HUES64 (cell line): ENCODE data around the gene VIL1.
A peak's percentile ranks its signal among the peaks of the same experiment; 100 is the strongest.

ENCODE experiments used
- H3K27ac ChIP-seq: 2 replicates; pipeline ENCODE4 v1.7.0; 2013; ENCODE audit warnings: low read depth, low read length, inconsistent platforms
- H3K27me3 ChIP-seq: 2 replicates; pipeline ENCODE4 v1.6.1; 2013; ENCODE audit warnings: mild to moderate bottlenecking, low read length; ENCODE audit not compliant: insufficient read depth
- H3K36me3 ChIP-seq: 2 replicates; pipeline ENCODE4 v1.6.1; 2013; ENCODE audit warnings: mild to moderate bottlenecking, low read length; ENCODE audit not compliant: insufficient read depth
- H3K4me1 ChIP-seq: 2 replicates; pipeline ENCODE4 v1.6.1; 2013; ENCODE audit warnings: mild to moderate bottlenecking, low read length, moderate library complexity; ENCODE audit not compliant: insufficient read depth
- H3K4me3 ChIP-seq: 2 replicates; pipeline ENCODE4 v1.5.1; 2013; ENCODE audit warnings: mild to moderate bottlenecking, low read length, moderate library complexity
- H3K9ac ChIP-seq: 2 replicates; pipeline ENCODE4 v1.6.1; 2013; ENCODE audit warnings: mild to moderate bottlenecking, low read depth, low read length
- H3K9me3 ChIP-seq: 2 replicates; pipeline ENCODE4 v1.6.1; 2013; ENCODE audit warnings: low read depth, low read length; ENCODE audit not compliant: insufficient read depth
- WGBS: fragments of 150-250, 120-280 bp; methylation state at CpG from one replicate; pipeline ENCODE4 v1.1.7; 2013; ENCODE audit warnings: missing lambda C conversion rate; 5-methylcytosine and 5-hydroxymethylcytosine counted together

The VIL1 gene

GRCh38 chr2:218479595-218479994 lies 60.7 kb downstream of the VIL1 start:
- Histone ChIP-seq H3K4me1 (no peaks in the 10 kb centered on the region), H3K27me3 (no peaks in the 10 kb centered on the region), H3K9me3 (no peaks in the 10 kb centered on the region), H3K9ac (no peak overlapping the region), H3K36me3 (peaks cover 87% of the 10 kb centered on the region), H3K4me3 (no peak overlapping the region), H3K27ac (no peak overlapping the region)
- 95% methylated on average over 2 of the region's 2 CpGs for WGBS

- Histone ChIP-seq H3K27ac (no peak overlapping the region), H3K27me3 (no peaks in the 10 kb centered on the region), H3K9me3 (no peaks in the 10 kb centered on the region), H3K4me3 (no peak overlapping the region), H3K9ac (no peak overlapping the region), H3K4me1 (no peaks in the 10 kb centered on the region), H3K36me3 (peaks cover 84% of the 10 kb centered on the region)
- WGBS, result 100% methylated on average over 1 of the region's 1 CpG
Measured at GRCh38 chr2:218482651-218483050, 63.7 kb downstream of the VIL1 start.

- Histone ChIP-seq H3K36me3 (peaks cover 89% of the 10 kb centered on the region), H3K4me1 (no peaks in the 10 kb centered on the region), H3K4me3 (no peak overlapping the region), H3K27me3 (no peaks in the 10 kb centered on the region), H3K27ac (no peak overlapping the region), H3K9me3 (no peaks in the 10 kb centered on the region), H3K9ac (no peak overlapping the region)
- 95% methylated on average over 6 of the region's 7 CpGs for WGBS
Measured at GRCh38 chr2:218485986-218486667, 67.2 kb downstream of the VIL1 start.

- Histone ChIP-seq H3K27me3 (no peaks in the 10 kb centered on the region), H3K9ac (no peak overlapping the region), H3K9me3 (no peaks in the 10 kb centered on the region), H3K27ac (no peak overlapping the region), H3K36me3 (peaks cover 55% of the 10 kb centered on the region), H3K4me3 (no peak overlapping the region), H3K4me1 (peaks cover 19% of the 10 kb centered on the region)
- WGBS, result 92% methylated on average over 10 of the region's 10 CpGs
Measured at GRCh38 chr2:218500501-218501060, 81.7 kb downstream of the VIL1 start.

GRCh38 chr2:218501665-218502064 lies 82.7 kb downstream of the VIL1 start:
- whole genome bisulfite sequencing, result 78% methylated on average over 2 of the region's 2 CpGs
- no peaks in the 10 kb centered on the region for H3K9me3 ChIP-seq
- no peak overlapping the region for H3K4me3 ChIP-seq
- H3K27me3 ChIP-seq, result no peaks in the 10 kb centered on the region
- peaks cover 19% of the 10 kb centered on the region for H3K4me1 ChIP-seq
- peak overlapping the region; percentile 15; the same call in 1 of the 2 replicates for H3K9ac ChIP-seq
- H3K36me3 ChIP-seq, result peaks cover 49% of the 10 kb centered on the region
- H3K27ac ChIP-seq, result peak overlapping the region; percentile 61
